ENCODE results near the gene UCP3.

UCP3 gene

GRCh38 chr11:73974604-73975478 lies 34.0 kb downstream of the UCP3 start:
- H3K4me3 ChIP-seq (ENCODE audit: control insufficient read depth, low read depth, low read length): no peak overlapping the region
- DNase-seq (ENCODE audit: low read depth): no peak
- TF ChIP-seq CTCF (IDR thresholded peaks at IDR 0.05; ENCODE audit: control insufficient read depth, insufficient read depth, low read depth, low read length, missing control alignments): no peak

- no peak overlapping the region for H3K4me3 ChIP-seq (ENCODE audit: control insufficient read depth, low read depth, low read length)
- no peak for DNase-seq (ENCODE audit: low read depth)
- TF ChIP-seq CTCF (IDR thresholded peaks at IDR 0.05; ENCODE audit: control insufficient read depth, insufficient read depth, low read depth, low read length, missing control alignments): no peak
Observed at GRCh38 chr11:73972620-73973449, 36.0 kb downstream of the UCP3 start.

GRCh38 chr11:73972187-73972586 lies 36.7 kb downstream of the UCP3 start:
- no peak for TF ChIP-seq CTCF (IDR thresholded peaks at IDR 0.05; ENCODE audit: control insufficient read depth, insufficient read depth, low read depth, low read length, missing control alignments)
- no peak overlapping the region for H3K4me3 ChIP-seq (ENCODE audit: control insufficient read depth, low read depth, low read length)
- DNase-seq (ENCODE audit: low read depth): no peak

- no peak for DNase-seq (ENCODE audit: low read depth)
- no peak overlapping the region for H3K4me3 ChIP-seq (ENCODE audit: control insufficient read depth, low read depth, low read length)
- no peak for TF ChIP-seq CTCF (IDR thresholded peaks at IDR 0.05; ENCODE audit: control insufficient read depth, insufficient read depth, low read depth, low read length, missing control alignments)
Observed at GRCh38 chr11:73971175-73971719, 37.6 kb downstream of the UCP3 start.

DNA sequence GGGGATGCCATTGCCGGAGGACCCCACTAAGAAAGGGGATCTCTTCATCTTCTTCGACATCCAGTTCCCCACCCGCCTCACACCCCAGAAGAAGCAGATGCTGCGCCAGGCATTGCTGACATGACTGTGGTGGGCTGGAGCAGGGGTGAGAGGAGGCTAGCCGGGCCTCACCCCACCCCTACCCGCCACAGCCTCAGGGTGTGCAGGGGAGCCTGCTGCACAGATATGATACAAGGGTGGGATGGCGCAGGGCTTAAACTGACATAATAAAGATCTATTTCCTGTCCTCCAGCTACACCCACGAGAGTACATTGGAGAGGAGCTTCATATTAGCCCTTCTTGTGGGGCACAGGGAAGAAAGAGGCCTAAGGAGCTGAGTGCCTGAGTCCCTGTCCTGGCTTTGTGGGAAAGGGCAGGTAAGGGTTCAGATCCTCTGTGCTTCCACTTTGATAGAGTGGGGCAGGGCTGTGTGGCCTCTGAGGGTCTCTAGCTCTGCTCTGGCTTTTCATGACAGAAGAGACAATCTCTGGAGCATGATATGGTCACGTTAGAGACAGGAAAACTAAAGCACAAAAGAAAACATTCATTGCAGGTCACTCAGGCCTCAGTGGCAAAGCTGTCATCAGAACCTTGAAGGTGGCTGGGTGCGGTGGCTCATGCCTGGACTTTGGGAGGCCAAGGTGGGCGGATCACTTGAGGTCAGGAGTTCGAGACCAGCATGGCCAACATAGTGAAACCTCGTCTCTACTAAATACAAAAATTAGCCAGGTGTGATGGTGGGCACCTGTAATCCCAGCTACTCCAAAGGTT lies 38.7 kb downstream of the UCP3 start:
- no peak overlapping the region for H3K4me3 ChIP-seq (ENCODE audit: control insufficient read depth, low read depth, low read length)
- TF ChIP-seq CTCF (IDR thresholded peaks at IDR 0.05; ENCODE audit: control insufficient read depth, insufficient read depth, low read depth, low read length, missing control alignments): no peak
- DNase-seq (ENCODE audit: low read depth): no peak

DNA sequence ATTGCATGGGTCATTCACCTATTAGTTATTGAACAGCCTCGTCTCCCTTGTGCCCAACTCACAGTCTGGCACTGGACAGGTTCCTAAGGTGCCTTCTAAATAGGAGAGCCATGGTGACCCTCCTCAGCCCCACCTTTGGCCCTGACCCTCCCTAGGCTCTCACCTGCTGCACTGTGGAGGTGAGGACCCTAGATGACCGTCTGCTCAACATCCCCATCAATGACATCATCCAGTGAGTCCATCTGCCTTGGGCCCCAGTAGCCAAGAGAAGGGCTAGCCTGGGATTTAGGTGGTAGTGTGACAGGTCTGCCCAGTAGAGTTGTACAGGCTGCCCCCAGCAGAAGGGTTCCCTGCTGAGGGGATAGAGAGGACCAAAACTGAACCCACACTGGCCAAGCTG lies 39.8 kb downstream of the UCP3 start:
- no peak overlapping the region for H3K4me3 ChIP-seq (ENCODE audit: control insufficient read depth, low read depth, low read length)
- no peak for TF ChIP-seq CTCF (IDR thresholded peaks at IDR 0.05; ENCODE audit: control insufficient read depth, insufficient read depth, low read depth, low read length, missing control alignments)
- no peak for DNase-seq (ENCODE audit: low read depth)
